KBM-7 (cell line): Measurements from ENCODE around the gene VPREB1.
"Not testable (repeated sequence)": the region's sequence is repeated elsewhere in the genome, so short reads cannot be mapped to it uniquely, and the experiment has no call there.

Experiments
- DNase-seq: peaks from one replicate; pipeline ENCODE4 v3.0.0-alpha.2; 2015
- in situ Hi-C: fragments of 300-500 bp; cut with MboI; formaldehyde crosslinking; loops from 2 replicates; pipeline ENCODE4 v1.14.3; 2020; ENCODE audit warnings: low sequenced_read_pairs, low pct_unique_long_range_greater_than_20kb, mixed read lengths

VPREB1 gene

DNA sequence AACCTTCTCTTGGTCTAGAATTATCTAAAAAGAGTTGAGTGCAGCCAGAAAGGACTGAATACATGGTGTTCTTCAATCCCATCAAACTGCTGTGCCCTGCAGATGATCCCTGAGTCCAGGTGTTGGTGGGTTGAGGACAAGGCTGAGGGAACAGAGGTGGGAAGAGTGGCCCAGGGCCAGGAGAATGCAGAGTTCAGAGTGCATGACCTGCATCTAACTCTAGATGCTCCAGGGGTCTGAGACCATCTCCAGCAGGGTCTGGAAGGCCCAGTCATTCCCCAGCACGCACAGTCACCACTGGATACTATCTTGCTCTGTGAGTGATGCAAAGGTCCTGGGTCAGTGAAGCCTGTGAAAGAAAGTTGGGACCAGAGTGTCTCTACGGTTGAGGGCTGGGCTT lies 2.1 kb upstream of the VPREB1 start:
- in situ Hi-C loops, result no loop called here
- DNase-seq, result no peak

DNA sequence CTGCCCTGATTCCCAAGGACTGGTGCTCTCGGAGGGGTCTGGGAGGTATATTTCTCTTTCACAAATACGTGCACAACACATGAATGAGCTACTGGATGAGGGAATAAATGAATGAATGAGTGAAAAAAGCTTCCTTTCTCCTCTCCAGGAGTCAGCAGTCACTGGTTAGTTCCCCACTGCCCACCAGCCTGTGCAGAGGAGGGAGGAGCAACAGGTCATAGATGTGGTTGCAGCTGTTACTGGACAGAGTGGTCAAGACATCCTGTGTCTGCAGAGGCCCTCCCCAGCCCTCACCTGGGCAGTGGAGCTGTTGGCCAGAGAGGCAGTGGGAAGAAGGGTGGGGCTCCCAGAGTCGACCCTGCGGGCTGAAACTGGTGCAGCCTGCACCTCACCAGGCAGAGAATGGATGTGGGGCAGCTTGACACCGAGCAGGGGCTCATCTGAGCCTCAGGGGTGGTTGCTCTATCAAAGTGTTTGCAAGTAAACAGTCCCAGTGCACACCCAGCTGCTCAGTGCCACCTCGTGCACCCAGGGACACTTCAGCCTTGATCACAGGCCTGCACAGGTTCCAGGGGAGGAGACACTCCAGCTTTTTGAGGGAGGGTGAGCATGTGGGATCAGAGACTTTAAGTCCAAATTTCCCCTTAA lies 1.4 kb upstream of the VPREB1 start:
- in situ Hi-C loops, result no loop called here
- DNase-seq, result no peak

DNA sequence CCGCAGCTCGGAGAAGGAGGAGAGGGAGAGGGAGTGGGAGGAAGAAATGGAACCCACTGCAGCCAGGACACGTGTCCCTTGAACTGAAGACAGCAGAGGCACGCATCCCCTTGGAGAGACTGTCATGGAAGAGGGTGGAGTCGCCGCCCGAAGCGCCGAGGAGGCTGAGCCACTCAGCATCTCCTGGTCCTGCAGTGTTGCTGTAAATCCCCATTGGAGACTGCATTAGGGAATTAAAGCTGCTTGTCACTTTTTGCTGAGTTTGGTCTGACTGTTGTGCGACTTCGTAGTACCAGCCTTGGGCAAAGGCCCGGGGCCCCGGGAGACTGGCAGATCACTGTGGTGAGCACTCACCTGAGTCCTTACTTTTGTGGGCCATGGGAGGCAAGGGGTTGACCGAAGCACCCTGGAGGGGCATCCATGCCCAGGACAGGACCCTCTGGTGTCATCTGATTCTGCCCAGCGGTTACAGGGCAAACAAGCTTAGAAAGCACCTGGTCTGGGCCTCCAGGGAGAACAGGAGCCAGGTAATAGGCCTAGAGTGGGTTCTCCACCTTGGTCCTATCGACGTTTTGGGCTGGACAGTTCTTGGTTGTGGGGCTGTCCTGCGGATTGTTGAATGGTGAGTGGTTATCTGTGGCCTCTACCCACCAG lies 797 bp downstream of the VPREB1 start:
- in situ Hi-C loops, result no loop called here
- no peak for DNase-seq

DNA sequence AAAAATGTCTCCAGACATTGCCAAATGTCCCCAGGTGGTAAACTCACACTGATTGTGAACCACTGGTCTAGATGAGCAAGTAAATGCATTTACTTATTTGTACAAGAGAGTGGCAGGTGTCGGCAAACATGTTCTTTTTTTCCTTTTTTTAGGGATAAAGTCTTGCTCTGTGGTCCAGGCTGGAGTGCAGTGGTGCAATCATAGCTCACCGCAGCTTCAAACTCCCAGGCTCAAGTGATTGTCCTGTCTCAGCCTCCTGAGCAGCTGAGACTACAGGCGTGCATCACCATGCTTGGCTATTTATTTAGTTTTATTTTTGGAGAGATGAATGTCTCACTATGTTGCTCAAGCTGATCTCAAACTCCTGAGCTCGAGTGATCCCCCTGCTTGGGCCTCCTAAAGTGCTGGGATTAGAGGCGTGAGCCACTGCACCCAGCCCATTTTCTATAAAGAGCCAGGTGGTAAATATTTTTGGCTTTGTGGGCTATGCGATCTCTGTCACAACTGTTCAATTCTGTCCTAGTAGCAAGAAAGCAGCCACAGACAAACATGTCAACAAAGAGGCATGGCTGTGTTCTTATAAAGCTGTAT lies 1.4 kb downstream of the VPREB1 start:
- DNase-seq, result no peak
- in situ Hi-C loops, result no loop called here

GRCh38 chr22:22246706-22247105 lies 2.1 kb downstream of the VPREB1 start:
- in situ Hi-C loops, result no loop called here

GRCh38 chr22:22248878-22249277 lies 4.3 kb downstream of the VPREB1 start:
- in situ Hi-C loops, result no loop called here
- DNase-seq, result peak; percentile 20

More at GRCh38 chr22:22246706-22247105, 2.1 kb downstream of the VPREB1 start:
- no peak for DNase-seq

DNA sequence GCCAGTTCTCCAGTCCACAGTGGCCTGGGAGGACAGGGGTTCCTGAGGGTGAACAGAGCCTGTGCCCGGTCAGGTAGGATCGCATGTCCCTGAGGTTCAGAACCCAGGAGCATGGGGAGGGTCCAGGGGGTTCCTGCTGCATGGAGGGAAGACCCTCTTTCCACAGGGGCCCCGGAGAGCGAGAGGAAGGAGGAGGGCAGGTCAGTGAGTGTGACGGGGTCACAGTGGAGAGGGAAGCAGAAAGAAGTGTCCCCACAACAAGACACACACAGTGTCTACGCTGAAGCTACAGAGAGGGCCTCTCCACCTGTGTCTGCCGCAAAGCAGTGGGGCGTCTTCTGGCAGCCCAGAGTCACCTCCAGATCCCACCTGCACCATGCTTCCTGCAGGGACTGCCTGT lies 6.1 kb downstream of the VPREB1 start:
- in situ Hi-C loops, result not testable (repeated sequence)

DNA sequence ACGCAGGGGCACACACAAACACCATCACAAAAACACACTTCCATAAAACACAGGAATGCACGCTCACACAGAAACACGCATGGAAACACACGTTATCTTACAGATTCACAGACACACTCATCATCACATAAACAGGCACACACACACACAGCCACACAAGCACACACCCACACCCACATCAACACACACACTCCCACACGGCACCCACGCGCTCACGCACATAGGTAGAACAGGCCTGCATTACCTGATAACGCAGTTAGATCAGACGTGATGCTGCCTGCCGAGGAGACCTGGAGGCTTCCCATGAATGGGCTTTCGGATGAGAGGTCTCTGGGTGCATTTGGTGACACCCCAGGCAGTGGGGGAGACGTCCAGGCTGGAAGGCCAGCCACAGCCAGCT lies 11.5 kb downstream of the VPREB1 start:
- in situ Hi-C loops, DNase-seq: not testable (repeated sequence)

More for the DNA sequence above, 6.1 kb downstream of the VPREB1 start:
- not testable (repeated sequence) for DNase-seq

DNA sequence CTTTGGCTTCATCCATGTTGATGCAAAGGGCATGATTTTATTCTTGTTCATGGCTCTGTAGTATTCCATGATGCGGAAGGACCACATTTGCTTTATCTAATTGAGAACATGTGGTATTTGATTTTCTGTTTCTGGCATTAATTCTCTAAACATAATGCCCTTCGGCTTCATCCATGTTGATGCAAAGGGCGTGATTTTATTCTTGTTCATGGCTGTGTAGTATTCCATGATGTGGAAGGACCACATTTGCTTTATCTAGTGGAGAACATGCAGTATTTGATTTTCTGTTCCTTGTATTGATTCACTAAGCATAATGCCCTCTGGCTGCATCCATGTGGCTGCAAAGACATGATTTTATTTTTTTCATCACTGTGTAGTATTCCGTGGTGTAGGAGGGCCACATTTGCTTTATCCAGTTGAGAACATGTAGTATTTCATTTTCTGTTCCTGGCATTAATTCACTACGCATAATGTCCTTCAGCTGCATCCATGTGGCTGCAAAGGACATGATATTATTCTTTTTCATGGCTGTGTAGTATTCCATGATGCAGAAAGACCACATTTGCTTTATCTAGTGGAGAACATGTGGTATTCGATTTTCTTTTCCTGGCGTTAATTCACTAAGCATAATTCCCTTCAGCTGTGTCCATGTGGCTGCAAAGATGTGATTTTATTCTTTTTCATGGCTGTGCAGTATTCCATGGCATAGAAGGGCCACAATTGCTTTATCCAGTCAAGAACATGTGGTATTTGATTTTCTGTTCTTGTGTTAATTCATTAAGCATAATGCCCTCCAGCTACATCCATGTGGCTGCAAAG lies 14.2 kb downstream of the VPREB1 start:
- in situ Hi-C loops, DNase-seq: not testable (repeated sequence)

GRCh38 chr22:22260169-22260568 lies 15.6 kb downstream of the VPREB1 start:
- in situ Hi-C loops, DNase-seq: not testable (repeated sequence)

DNA sequence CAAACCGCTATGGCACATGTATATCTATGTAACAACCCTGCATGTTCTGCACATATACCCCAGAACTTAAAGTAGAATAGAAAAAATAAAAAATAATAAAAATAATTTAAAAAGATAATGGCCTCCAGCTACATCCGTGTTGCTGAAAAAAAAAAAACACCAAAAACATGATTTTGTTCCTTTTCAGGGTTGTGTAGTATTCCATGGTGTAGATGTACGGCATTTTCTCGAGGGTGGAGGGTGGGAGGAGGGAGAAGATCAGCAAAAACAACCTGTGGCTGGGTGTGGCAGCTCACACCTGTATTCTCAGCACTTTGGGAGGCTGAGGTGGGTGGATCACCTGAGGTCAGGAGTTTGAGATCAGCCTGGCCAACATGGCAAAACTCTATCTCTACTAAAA lies 16.0 kb downstream of the VPREB1 start:
- in situ Hi-C loops, DNase-seq: not testable (repeated sequence)

DNA sequence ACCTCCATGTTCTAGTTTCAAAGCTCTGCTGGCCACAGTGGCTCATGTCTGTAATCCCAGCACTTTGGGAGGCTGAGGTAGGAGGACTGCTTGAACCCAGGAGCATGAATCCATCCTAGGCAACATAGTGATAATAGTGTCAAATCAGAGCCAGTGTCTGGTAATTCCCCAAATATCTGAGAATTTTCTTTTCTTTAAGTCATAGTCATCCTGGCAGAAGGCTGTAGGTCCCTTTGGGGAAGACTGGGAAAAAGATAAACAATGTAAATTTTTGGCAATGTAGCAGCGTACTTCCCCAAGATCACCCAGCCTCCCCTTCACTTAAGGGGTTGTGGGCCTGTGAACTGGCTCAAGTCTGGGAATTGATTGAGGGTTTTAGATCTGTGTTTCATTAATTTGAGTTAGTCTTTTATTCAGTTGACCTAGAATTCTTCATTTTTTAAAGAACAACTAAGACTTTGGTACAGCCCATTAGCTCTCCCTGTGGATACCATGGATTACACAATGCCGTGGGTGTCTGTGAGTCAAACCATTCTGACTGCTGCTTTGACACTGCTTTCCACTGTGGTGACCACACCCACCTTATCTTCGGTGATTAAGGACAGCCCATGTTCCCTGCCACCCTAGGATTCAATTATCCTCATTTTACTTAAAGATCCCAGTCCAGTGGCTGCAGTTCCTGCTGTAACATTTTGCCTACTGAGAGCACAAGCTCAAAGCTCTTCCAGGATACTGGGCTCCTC lies 17.9 kb downstream of the VPREB1 start:
- DNase-seq, in situ Hi-C loops: not testable (repeated sequence)

- DNase-seq, in situ Hi-C loops: not testable (repeated sequence)
Observed at GRCh38 chr22:22263823-22264222, 19.2 kb downstream of the VPREB1 start.

- DNase-seq, in situ Hi-C loops: not testable (repeated sequence)
Observed at GRCh38 chr22:22270036-22270676, 25.6 kb downstream of the VPREB1 start.

DNA sequence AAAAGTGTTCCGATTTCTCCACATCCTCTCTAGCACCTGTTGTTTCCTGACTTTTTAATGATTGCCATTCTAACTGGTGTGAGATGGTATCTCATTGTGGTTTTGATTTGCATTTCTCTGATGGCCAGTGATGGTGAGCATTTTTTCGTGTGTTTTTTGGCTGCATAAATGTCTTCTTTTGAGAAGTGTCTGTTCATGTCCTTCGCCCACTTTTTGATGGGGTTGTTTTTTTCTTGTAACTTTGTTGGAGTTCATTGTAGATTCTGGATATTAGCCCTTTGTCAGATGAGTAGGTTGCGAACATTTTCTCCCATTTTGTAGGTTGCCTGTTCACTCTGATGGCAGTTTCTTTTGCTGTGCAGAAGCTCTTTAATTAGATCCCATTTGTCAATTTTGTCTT lies 32.8 kb downstream of the VPREB1 start:
- in situ Hi-C loops, DNase-seq: not testable (repeated sequence)

- in situ Hi-C loops, DNase-seq: not testable (repeated sequence)
Observed at GRCh38 chr22:22284962-22285756, 40.6 kb downstream of the VPREB1 start.

DNA sequence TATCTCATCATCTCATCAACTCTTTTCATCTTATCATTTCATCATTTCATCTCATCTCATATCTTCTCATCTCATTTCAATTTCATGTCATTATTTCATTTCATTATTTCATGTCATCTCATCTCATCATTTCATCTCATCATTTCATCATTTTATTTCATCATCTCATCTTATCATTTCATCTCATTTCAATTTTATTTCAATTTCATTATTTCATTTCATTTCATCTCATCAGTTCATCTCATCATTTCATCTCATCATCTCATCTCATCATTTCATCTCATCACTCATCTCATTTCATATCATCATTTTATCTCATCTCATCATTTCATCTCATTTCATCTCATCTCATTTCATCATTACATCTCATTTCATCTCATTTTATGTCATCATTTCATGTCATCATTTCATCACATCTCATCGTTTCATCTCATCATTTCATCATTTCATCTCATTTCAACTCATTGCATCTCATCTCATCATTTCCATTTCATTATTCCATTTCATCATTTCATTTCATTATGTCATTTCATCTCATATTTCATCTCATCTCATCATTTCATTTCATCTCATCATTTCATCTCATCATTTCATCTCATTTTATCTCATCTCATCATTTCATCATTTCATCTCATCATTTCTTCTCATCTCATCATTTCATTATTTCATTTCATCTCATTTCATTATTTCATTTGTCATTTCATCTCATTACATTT lies 42.0 kb downstream of the VPREB1 start:
- DNase-seq, in situ Hi-C loops: not testable (repeated sequence)
